Measurements from ENCODE around the gene SUN1.

Gene SUN1

DNA sequence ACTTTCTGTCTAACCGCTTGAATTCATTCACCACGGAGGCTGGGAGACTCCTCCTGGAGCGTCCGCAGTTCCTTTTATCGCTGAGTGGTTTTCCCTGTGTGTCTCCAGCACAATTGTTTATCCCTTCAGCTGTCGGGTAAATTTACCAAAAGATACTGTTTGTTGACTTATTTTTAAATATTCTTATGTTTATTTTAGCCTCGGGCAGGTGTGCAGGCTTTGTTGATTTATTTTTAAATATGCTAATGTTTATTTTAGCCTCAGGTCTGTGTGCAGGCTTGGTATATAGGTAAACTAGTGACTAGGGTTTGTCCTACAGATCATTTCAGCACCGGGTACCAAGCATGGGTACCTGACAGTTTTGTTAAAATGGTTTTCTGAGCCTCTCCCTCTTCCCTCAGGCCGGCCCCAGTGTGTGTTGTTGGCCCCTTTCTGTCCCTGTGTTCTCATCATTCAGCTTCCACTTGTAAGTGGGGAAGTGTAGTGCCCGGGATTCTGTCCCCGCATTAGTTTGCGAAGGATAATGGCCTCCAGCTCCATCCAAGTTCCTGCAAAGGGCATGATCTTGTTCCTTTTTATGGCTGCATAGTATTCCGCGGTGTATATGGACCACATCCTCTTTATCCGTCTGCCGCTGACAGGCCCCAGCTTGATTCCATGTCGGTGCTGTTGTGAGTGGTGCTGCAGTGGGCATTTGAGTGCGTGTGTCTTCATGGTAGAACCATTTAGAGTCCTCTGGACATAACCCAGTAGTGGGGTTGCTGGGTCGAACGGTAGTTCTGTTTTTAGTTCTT, 49.4 kb downstream of the SUN1 start:
- TF ChIP-seq TCF4 (CRISPR knock-in tag; IDR thresholded peaks at IDR 0.05; ENCODE audit: borderline replicate concordance): no peak
- TF ChIP-seq SNAI2 (CRISPR knock-in tag; IDR thresholded peaks at IDR 0.05): no peak
- TF ChIP-seq OSR1 (CRISPR knock-in tag; IDR thresholded peaks at IDR 0.05): no peak
- TF ChIP-seq CSDC2 (CRISPR knock-in tag; IDR thresholded peaks at IDR 0.05): no peak
- ATAC-seq: no peak

DNA sequence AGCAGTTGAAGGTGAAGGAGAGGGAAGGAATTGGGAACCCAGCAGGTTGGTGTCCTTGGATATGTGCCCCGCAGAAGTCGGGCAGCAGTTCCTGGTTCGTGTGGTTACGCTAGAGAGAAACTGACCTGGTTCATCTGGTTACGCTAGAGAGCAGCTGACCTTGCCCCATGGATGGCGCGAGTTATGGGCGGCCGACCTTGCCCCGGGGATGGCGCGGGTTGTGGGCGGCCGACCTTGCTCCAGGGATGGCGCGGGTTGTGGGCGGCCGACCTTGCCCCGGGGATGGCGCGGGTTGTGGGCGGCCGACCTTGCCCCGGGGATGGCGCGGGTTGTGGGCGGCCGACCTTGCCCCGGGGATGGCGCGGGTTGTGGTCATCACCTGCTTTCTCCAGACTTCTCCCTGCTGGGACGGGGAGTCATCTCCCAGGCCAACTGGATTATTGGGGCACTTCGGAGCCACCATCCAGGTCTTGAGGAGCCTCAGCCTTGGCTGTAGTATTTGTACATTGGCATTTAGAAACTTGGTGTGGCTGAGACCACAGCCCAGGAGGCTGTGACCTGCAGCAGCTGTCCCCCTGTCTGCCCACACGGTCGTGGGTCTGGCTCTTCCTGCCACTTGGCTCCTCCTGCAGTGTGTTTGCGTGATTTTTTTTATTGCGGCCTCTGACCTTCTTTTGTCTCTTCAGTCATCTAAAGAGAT, 50.2 kb downstream of the SUN1 start:
- TF ChIP-seq GLIS3 (CRISPR knock-in tag; IDR thresholded peaks at IDR 0.05): no peak
- ATAC-seq: no peak

DNA sequence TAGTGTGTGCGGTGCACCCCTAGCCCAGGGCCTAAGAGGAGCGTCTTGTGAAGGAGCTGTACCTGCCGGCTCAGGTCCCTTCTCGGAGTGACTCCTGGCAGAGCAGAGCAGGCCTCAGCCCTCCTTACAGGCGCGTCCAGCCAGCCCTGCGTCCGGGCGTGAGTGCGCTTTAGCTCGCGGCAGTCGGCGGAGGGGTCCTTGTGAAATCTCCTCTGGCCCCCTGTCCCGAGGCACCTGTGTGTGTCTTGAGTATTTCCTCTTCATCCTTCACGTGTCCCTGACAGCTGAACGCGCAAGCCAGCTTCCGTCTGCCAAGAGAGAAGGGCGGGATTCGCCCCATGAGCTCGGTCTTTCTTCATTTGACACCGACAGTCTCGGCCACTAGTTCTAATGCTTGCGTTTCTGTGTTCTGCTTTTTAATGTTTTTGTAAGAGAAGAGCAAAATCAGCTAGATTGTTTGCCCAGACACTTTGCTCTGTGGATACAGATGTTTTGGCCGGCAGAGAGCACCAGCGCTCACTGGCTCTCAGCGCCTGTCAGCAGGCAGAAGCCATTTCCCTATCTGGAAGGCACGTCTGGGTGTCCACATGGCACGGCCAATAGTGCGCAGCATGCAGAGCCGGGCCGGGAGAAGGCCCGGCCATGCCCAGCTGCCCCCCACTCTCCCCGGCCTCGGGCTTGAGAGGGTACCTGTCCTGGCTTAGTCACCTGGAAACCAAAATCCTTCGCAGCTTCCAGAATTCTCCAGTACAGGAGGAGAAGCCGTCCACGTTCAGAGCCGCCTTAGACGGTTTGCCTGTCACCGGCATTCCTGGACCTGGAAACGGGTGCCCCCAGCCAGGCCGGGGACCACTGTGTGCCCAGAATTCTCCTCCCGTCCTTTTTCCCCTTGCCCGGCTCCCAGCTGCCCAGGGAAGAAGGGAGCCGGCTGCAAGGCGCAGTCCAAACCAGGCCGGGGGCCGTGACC, 51.1 kb downstream of the SUN1 start:
- ATAC-seq: no peak
- no peak for TF ChIP-seq ARNTL (CRISPR knock-in tag; IDR thresholded peaks at IDR 0.05; ENCODE audit: borderline replicate concordance, low read depth)
- no peak for TF ChIP-seq ISL1 (CRISPR knock-in tag; IDR thresholded peaks at IDR 0.05)
- no peak for TF ChIP-seq ZNF70 (CRISPR knock-in tag; IDR thresholded peaks at IDR 0.05)
- no peak for TF ChIP-seq GLIS3 (CRISPR knock-in tag; IDR thresholded peaks at IDR 0.05)

DNA sequence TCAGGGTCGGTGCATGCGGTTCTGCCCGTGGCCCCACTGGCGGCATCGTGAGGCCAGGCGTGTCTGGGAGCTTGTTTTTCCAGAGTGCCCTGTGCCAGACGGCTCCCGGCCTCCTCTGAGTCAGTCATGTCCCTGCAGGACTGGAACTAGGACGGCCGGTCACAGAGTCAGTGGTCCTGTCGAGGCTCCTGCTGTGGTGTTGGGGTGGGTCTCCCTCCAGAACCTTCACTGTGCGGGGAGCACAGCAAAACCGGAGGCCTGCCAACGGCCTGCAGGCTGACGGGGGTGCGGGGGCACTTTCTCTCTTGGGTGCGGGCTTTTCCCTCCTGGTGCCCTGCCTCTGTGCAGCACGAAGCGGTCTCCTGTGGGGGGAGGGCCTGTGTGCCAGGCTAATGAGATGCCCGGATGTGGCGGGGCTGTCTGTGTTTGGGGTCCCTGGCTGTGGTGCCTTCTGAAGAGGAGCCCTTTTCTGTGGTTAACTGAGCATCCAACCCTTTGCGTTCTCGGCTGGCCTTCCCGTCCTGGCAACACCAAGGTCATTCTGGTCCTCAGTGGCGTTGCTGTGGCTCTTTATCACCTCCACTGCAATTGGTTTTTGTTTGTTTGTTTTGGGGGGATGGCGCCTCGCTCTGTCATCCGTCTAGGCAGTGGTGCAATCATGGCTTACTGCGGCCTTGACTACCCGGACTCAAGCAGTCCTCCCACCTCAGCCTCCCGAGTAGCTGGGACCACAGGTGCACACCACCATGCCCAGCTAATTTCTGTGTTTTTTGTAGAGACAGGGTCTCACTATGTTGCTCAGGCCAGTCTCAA, 52.1 kb downstream of the SUN1 start:
- TF ChIP-seq, protein P1, sequence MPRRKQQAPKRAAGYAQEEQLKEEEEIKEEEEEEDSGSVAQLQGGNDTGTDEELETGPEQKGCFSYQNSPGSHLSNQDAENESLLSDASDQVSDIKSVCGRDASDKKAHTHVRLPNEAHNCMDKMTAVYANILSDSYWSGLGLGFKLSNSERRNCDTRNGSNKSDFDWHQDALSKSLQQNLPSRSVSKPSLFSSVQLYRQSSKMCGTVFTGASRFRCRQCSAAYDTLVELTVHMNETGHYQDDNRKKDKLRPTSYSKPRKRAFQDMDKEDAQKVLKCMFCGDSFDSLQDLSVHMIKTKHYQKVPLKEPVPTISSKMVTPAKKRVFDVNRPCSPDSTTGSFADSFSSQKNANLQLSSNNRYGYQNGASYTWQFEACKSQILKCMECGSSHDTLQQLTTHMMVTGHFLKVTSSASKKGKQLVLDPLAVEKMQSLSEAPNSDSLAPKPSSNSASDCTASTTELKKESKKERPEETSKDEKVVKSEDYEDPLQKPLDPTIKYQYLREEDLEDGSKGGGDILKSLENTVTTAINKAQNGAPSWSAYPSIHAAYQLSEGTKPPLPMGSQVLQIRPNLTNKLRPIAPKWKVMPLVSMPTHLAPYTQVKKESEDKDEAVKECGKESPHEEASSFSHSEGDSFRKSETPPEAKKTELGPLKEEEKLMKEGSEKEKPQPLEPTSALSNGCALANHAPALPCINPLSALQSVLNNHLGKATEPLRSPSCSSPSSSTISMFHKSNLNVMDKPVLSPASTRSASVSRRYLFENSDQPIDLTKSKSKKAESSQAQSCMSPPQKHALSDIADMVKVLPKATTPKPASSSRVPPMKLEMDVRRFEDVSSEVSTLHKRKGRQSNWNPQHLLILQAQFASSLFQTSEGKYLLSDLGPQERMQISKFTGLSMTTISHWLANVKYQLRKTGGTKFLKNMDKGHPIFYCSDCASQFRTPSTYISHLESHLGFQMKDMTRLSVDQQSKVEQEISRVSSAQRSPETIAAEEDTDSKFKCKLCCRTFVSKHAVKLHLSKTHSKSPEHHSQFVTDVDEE (CRISPR knock-in tag; IDR thresholded peaks at IDR 0.05): no peak
- TF ChIP-seq, protein P2, sequence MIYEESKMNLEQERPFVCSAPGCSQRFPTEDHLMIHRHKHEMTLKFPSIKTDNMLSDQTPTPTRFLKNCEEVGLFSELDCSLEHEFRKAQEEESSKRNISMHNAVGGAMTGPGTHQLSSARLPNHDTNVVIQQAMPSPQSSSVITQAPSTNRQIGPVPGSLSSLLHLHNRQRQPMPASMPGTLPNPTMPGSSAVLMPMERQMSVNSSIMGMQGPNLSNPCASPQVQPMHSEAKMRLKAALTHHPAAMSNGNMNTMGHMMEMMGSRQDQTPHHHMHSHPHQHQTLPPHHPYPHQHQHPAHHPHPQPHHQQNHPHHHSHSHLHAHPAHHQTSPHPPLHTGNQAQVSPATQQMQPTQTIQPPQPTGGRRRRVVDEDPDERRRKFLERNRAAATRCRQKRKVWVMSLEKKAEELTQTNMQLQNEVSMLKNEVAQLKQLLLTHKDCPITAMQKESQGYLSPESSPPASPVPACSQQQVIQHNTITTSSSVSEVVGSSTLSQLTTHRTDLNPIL (CRISPR knock-in tag; IDR thresholded peaks at IDR 0.05; ENCODE audit: low read depth): no peak
- TF ChIP-seq, protein P3, sequence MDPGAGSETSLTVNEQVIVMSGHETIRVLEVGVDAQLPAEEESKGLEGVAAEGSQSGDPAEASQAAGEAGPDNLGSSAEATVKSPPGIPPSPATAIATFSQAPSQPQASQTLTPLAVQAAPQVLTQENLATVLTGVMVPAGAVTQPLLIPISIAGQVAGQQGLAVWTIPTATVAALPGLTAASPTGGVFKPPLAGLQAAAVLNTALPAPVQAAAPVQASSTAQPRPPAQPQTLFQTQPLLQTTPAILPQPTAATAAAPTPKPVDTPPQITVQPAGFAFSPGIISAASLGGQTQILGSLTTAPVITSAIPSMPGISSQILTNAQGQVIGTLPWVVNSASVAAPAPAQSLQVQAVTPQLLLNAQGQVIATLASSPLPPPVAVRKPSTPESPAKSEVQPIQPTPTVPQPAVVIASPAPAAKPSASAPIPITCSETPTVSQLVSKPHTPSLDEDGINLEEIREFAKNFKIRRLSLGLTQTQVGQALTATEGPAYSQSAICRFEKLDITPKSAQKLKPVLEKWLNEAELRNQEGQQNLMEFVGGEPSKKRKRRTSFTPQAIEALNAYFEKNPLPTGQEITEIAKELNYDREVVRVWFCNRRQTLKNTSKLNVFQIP (CRISPR knock-in tag; IDR thresholded peaks at IDR 0.05; ENCODE audit: borderline replicate concordance, low read depth): no peak
- TF ChIP-seq ZNF8 (CRISPR knock-in tag; IDR thresholded peaks at IDR 0.05) (no peak), ZNF565 (CRISPR knock-in tag; conservative IDR thresholded peaks at IDR 0.05; ENCODE audit: low read depth) (no peak), ARNTL (CRISPR knock-in tag; IDR thresholded peaks at IDR 0.05; ENCODE audit: borderline replicate concordance, low read depth) (no peak), PPARA (CRISPR knock-in tag; IDR thresholded peaks at IDR 0.05; ENCODE audit: borderline replicate concordance) (no peak), TCF4 (CRISPR knock-in tag; IDR thresholded peaks at IDR 0.05; ENCODE audit: borderline replicate concordance) (no peak), TOX (CRISPR knock-in tag; IDR thresholded peaks at IDR 0.05; ENCODE audit: borderline replicate concordance) (no peak), SNAI2 (CRISPR knock-in tag; IDR thresholded peaks at IDR 0.05) (no peak)
- TF ChIP-seq, protein P4, sequence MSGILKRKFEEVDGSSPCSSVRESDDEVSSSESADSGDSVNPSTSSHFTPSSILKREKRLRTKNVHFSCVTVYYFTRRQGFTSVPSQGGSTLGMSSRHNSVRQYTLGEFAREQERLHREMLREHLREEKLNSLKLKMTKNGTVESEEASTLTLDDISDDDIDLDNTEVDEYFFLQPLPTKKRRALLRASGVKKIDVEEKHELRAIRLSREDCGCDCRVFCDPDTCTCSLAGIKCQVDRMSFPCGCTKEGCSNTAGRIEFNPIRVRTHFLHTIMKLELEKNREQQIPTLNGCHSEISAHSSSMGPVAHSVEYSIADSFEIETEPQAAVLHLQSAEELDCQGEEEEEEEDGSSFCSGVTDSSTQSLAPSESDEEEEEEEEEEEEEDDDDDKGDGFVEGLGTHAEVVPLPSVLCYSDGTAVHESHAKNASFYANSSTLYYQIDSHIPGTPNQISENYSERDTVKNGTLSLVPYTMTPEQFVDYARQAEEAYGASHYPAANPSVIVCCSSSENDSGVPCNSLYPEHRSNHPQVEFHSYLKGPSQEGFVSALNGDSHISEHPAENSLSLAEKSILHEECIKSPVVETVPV (CRISPR knock-in tag; IDR thresholded peaks at IDR 0.05): no peak
- ATAC-seq: no peak; the same call in 2 of the 3 replicates

Measured in SK-N-SH treated with all-trans-retinoic acid at 6 μM for 48 hours (cell line).